Measurements from ENCODE around the gene BMP7. TPM values are rescaled to one million over a fixed set of nuclear protein-coding genes. Genes with fewer than 3 reads are reported as not detected.

The BMP7 gene
- total and polyA plus RNA-seq, 11 donors, result 0.72 to 12.3 (median 3.7) TPM

DNA sequence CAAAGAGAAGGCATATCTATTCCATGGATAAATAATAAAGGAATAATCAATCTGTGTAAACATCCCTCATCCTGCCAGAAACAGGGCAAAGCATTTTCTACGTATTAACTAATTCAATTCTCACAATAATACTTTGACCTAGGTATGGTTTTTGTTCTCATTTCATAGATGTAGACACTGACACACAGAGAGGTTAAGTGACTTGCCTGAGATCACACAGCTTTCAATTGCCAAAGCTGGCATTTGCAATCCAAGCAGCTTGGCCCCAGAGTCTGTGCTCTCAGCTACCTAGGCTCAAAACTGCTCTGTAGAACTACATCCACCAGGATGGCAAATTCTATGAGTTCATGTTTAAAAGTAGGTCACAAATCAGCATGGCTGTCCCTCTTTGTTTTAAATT lies 124.9 kb downstream of the BMP7 start:
- DNase-seq (no peak), ATAC-seq (no peak)
- H3K4me3 ChIP-seq, result no peak overlapping the region
- TF ChIP-seq POLR2A (IDR thresholded peaks at IDR 0.05) (no peak), CTCF (IDR thresholded peaks at IDR 0.05) (no peak)
- no peaks in the 10 kb centered on the region for H3K36me3 ChIP-seq
- H3K27me3 ChIP-seq, result peaks cover 0 to 1% (median 0%) of the 10 kb centered on the region in 9 donors
- no peaks in the 10 kb centered on the region for H3K4me1 ChIP-seq
- intact Hi-C loops (cut with DNase I), result no loop called here
- H3K27ac ChIP-seq, result no peak overlapping the region
- WGBS, 4 donors, result 83 to 86% (median 86%) methylated on average over 1 of the region's 1 CpG
- H3K9me3 ChIP-seq, result no peaks in the 10 kb centered on the region

DNA sequence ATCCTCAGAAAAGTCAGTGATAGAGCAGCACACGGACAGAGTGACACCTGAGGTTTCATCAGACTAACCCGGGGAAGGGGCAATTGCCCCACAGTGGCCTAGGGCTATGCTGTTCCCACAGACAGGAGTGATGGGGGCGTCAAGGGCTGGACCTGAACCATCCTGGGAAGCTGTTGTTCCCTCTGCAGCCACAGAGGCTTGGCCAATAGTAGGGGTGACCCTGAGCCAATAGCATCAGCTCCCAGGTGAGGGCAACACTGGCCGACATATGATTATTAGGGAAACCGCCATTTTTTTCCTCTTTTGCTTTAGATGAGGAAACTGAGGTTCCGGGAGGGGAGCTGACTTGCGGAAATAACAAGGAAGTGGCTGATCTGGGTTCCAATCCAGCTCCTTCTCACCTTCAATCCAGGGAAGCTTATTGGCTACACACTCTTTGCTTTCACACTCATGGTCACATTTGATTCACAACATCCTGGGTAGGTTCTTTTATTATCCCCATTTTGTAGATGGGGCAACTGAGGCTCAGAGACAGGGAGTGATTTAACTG lies 126.0 kb downstream of the BMP7 start:
- ATAC-seq, result no peak

DNA sequence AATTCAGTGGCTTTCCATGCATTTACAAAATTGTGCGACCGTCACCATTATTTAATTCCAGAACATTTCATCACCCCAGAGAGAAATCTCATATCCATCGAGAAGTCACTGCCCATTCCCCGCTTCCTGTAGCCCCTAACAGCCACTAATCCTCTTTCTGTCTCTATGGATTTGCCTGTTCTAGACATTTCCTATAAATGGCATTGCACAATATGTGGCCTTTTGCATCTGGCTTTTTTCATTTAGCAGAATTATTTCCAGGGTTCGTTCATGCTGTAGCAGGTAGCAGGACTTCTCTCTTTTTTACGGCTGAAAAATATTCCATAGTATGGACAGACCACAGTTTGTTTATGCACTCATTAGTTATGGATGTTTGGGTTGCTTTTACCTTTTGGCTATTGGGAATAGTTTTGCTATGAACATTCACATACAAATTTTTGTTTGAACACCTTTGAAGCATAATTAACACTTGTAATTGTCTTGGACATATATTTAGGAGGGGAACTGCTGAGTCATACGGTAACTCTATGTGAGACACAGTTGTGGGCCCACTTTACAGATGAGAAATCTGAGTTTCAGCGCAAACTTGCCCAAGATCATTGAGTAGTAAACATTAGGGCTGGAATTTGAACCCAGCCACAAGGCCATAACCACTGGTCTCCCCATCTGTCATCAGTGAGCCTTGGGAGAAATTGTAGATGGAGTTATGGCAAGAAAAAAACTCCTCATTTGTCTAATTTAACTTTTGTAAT lies 126.9 kb downstream of the BMP7 start:
- WGBS, 4 donors, result 83 to 90% (median 89%) methylated on average over 8 of the region's 8 CpGs

More for the DNA sequence above, 126.0 kb downstream of the BMP7 start:
- intact Hi-C loops (cut with DNase I), result no loop called here
- TF ChIP-seq CTCF (IDR thresholded peaks at IDR 0.05), result no peak
- TF ChIP-seq POLR2A (IDR thresholded peaks at IDR 0.05), result no peak
- no peaks in the 10 kb centered on the region for H3K9me3 ChIP-seq
- no peaks in the 10 kb centered on the region for H3K36me3 ChIP-seq
- H3K27me3 ChIP-seq, result no peaks in the 10 kb centered on the region
- H3K4me1 ChIP-seq, result no peaks in the 10 kb centered on the region
- H3K27ac ChIP-seq, result no peak overlapping the region
- no peak overlapping the region for H3K4me3 ChIP-seq
- WGBS, 4 donors, result 72 to 84% (median 78%) methylated on average over 6 to 7 of the region's 7 CpGs
- DNase-seq, result no peak

More for the DNA sequence above, 126.9 kb downstream of the BMP7 start:
- ATAC-seq (no peak), DNase-seq (no peak)
- no peaks in the 10 kb centered on the region for H3K4me1 ChIP-seq
- no peaks in the 10 kb centered on the region for H3K36me3 ChIP-seq
- TF ChIP-seq CTCF (IDR thresholded peaks at IDR 0.05) (no peak), POLR2A (IDR thresholded peaks at IDR 0.05) (no peak)
- intact Hi-C loops (cut with DNase I), result no loop called here
- no peak overlapping the region for H3K27ac ChIP-seq
- H3K27me3 ChIP-seq, result no peaks in the 10 kb centered on the region
- H3K9me3 ChIP-seq, result no peaks in the 10 kb centered on the region
- no peak overlapping the region for H3K4me3 ChIP-seq
